GOT3 (cell line): Measurements from ENCODE around the gene CFAP300.

Experiments
- DNase-seq: peaks from one replicate; lab custom pipeline; 2025; ENCODE audit warnings: mixed read lengths; lab: John Stamatoyannopoulos, UW

CFAP300 gene

DNA sequence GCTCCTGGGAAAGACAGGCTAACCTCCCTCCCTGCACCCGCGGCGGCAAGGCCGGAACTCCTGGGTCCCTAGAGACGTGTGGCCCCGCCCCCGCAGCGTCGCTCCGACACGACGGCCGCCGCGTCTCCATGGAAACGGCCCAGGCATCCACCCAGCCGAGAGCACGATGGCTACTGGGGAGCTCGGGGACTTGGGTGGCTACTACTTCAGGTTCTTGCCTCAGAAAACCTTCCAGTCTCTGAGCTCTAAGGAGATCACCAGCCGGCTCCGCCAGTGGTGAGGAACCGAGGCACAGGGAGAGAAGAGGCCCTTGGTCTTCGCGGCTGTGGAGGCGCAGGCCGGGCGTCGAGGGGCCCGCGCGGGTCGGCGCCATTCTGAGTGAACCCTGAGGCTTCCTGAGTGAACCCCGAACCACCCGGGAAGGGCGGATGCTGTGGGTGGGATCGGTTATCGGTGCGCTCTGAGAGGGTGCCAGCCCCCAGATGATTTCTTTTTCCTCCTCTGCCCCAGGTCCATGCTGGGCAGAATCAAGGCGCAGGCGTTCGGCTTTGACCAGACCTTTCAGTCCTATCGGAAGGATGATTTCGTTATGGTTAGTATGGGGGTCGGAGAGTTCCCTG lies at the start of gene CFAP300:
Gene CFAP300 (plus strand): TSS at position 133 of the 620 bp plus-strand sequence. CDS start 34 bp downstream, at position 167.
- DNase-seq, result peak; percentile 17

DNA sequence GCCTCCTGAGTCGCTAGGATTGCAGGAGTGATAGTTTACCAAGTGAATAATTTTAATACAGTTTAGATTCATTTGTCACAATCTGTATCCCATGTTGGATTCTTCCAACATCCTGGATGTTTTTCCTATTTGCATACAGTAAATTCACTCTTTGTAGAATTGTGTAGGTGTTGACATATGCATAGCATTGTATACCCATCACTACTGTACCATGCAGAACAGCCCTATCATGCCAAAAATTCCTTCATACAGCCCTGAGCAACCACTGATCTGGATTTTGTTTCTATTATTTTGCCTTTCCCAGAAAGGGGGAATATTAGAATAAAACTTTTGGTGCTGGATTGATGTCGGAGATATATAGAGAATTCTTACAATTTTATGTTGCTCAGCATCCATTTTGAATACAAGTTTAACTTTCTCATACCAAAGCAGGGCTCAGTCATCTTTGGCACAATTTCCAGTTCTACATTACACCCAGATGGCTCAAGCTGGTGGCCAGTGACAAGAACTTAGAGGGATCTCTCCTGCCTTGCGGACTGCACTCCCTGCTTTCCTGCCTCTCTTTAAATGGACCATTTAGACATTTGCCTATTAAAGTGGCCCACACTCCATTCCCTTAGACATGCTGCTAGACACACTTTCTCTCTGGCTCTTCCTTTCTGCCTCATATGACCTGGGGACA lies 45.4 kb upstream of the CFAP300 start:
- no peak for DNase-seq

DNA sequence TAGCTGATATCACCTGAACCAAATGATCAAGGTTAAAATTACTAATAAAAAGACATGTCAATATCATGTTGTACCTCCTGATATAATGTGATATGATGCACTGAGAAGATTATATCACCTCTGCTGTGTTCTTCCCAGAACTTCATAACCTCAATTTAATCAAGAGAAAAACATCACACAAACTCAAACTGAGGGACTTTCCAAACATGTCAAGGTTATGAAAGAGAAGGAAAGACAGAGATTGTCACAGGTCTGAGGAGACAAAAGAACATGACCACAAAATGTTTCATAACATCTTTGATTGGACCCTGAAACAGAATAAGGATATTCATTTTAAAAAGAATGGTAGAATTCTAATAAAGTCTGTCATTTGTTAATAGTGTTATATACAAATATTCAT lies 43.0 kb upstream of the CFAP300 start:
- DNase-seq, result no peak

DNA sequence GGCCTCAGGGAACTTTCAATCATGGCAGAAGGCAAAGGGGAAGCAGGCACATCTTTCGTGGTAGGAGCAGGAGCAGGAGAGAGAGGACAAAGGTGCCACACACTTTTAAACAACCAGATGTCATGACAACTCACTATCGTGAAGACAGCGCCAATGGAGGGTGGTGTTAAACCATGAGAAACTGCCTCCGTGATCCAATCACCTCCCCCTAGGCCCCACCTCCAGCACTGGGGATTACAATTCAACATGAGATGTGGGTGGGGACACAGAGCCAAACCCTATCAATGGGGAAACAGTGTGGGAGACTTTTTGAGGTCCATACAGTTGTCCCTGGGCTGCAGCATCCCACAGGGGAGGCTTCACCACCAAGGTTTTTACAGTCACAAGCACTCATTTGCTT lies 41.9 kb upstream of the CFAP300 start:
- DNase-seq, result no peak

DNA sequence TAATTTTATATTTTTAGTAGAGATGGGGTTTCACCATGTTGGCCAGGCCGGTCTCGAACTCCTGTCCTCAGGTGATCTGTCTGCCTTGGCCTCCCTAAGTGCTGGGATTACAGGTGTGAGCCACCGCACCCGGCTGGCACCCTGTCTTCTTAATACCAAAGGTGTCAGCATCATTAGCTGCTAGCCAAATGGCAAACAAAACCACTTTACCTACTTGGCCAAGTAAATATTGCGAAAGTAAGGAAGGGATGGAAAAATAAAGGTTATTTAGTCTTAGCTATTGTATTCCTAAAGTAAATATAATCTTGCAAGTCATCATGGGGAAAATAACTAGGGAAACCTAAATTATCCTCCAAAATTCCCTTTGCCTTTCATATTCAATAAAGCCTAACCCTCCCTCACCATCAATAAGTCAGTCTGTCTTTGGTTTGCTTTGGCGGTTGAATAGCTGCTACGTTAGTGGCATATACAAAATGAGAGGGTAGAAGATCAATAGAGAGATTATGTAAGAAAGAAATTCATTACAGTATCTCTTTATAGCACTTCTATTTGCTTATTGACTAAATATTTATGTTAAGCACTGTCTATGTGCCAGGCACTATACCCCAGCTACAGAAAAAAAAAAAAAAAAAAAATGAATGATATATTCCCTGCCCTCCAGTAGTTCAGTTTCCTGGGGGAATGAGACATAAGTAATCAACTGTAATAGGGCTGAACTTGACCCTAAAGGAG lies 40.2 kb upstream of the CFAP300 start:
- no peak for DNase-seq

DNA sequence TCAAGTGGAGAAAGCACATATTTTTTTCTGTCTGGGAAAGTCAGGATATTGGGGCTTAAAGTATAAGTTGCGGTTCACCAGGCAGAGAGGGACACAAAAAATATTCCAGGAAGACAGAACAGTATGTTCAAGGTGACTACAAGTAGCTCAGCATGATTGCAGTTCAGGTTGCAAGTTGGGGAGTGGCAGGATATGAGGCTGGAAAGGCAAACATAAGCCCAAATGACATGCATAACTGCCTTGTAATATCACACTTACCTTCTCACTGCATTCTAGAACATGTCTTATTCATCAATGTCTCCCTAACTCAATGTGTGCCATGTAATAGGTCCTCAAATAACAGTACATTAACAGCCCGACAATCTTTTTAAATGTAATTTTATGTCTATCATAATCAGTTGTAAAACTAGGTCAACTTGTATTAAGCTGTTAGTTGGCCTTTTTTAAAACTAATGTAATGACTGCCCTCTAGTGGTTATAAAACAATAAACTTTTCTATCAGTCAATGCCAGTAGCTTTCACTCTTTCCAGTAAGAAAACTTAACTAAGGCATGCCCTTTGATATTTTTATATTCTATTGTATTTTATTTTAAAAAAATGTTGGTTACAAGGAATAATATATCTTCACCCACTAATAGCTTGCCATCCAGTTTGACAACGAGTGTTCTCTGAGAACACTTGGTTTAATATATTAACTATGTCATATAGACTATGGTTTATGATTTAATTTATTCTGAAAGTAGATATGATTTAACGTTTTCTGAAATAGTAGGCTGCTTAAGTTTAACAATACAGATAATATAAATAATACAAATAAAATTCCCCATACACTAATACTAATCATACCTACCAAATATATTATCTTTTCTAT lies 39.4 kb upstream of the CFAP300 start:
- DNase-seq, result no peak

DNA sequence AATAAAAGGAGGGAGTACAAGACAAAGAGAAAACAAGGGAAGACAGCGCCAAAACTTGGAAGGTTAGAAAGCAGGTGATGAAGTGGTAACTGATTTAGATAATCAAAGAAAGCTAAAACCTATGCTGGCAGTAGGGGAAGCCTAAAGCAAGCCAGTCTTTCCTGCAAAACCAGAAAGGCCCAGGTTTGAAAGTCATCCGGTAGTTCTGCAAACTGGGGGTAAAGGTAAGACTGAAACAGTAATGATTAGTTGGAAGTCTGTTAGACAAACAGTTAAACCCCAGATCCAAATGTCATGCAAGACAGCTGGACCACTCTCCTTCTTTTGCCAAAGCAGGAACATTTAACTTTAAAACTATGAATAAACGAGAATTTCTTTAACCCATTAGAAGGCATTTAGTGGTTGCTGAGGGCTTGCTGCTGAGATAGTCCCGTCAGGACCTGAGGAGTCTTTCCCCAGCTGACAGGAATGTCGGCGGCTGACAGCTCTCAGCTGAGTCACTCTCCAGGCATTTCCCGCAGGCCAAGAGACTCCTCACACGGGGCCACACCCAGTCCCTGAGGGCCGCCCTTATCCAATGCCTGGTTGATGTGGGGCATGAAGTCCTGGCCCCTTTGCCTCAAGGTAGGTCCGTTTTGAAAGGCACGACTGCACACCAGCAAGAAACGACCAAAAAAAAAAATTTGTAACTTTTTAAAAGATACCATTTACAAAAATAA lies 36.3 kb upstream of the CFAP300 start:
- peak; percentile 1 for DNase-seq

DNA sequence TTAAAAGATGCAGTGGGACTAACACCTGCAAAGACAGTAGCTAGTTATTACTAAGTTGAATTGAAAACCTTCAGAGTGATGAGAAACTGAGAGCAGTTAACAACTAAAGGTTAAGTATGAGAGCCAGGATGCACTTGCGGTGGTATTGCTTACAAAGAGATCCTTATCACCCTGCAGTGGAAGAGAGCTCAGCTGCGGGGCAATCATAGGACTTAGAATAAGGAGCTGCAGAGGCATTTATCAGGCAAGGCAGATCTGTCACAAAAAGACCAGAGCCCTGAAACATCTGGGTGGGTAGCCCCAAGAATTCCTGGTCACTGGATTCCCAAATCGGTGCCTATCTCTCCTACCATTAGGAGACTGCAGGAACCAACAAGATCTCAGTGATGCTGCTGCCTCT lies 34.3 kb upstream of the CFAP300 start:
- DNase-seq, result no peak

DNA sequence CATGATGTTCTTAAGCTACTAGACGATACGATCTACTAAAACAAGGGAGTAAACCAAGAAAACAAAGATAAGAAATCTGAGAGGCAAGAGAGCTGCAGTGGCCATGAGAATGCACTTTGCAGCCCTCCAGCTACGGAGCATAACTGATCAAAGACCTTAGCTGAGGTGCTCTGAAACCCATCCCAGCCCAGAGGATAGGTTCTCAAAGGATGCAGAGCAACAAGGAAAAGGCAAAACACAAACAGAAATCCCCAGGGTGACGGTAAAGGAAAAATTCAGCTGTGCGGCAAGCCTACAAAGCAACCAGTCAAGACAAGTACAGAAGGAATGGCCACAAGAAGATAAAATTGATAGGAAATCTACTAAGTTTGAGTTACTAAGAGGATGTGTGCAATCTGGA lies 32.5 kb upstream of the CFAP300 start:
- no peak for DNase-seq

DNA sequence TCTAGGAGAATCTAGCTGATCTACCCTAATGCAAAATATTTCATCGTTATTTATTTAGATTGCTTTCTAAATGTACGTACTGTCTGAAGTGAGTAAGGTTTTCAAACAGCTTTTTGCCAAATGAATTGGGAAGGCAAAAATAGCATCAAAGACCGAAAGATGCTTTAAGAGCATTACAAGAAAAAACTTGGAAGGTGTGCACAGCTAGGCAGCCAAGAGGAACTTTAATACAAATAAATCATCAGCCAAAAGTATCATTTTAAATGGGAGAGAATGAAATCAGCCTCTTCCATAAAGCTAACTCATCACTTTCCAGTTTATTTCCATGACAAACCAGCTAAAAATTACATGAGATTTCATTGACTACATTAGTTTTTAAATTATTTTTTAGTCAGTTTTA lies 30.2 kb upstream of the CFAP300 start:
- DNase-seq, result no peak

DNA sequence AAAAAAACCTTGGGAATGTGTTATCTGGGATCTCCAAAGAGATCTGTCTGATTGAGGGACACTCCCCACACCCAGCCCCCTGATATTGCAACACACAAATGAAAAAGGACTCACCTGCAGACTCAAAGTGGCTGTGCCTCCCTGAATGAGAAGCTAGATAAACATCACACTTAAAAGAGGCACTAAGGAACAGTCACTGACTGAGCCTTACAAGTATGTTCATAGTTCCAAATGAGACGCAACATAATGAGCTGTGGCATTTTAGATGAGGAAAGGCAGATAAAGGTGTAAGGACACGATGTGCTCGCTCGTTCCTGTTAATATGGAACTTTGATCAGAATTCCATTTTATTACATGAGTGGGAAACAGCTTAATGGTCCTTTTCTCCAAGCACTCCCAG lies 21.0 kb upstream of the CFAP300 start:
- DNase-seq, result no peak

DNA sequence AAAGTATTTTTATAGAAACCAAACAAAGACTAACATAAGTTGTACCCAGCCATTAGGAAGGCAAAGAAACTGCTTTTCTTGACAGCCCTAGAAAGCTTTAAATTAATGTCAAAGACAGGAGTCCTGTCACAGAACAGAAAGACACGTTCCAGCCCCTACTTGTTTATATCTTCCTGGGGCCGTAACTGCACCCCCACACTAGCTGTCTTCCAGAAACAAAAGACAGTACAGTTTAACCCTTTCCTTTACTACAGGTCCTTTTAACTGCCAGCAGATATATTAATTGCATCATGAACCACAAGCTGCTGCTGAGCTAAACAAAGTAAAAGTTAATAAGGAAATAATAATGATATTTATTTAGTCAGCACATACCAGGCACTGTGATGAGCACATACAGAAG lies 20.3 kb upstream of the CFAP300 start:
- DNase-seq, result no peak

DNA sequence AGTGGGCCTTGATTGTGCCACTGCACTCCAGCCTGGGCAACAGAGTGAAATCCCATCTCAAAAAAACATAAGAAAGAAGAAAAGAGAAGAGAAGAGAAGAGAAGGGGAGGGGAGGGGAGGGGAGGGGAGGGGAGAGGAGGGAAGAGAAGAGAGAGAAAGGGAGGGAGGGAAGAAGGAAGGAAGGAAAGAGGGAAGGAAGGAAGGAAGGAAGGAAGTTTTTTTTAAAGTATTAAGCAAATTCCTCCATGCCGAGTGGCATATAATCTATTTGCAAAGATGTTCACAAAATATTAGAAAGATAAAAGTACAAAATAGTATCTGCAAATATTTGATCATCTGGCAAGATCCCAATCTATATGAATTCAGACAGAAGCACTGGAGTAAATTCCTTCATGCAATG lies 10.5 kb upstream of the CFAP300 start:
- no peak for DNase-seq

DNA sequence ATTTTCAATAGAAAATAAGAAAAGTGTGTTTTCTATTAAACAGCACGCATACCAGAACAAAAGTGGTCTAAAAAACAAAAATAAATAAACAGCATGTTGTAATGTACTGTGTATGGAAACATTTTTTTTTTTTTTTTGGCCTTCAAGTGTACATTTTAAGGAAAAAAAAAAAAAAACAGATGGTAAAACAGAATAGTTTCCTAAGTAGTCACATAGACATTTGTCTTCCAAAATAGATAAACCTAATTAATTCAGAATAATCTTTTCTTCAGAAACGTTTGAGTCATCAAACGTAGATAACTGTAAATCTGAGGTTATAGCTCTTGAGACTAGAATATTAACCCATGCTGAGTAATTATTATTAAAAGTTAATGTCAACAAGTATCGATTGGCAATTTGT lies 396 bp upstream of the CFAP300 start:
- no peak for DNase-seq

DNA sequence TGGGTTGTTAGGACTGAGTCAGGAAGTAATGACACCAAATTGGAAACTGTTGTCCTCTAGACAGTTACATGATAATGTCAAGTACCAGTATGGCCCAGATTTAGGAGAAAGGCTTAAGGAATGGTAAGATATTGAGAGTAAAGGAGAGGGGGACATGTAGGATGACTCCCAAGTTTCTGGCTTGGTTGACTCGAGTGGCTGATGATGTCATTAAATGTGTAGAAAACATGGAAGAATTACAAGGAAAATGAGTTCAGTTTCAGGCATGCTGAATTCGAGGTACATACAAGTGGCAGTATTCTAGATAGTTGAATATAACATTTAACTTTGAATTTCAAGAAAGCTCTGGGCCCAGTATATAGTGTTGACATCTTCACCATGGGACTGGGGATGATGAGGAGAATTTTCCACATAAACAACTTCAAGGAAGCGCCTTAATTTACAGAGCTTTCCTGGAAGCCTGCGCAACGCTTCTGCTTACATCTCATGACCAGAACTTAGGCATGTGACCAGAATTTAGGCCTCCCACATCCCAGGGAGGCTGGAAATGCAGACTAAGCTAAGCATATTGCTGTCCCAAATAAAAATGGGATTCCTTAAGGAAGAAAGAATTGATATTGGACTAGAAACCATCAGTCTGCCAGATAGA lies 3.8 kb downstream of the CFAP300 start:
- DNase-seq, result no peak

DNA sequence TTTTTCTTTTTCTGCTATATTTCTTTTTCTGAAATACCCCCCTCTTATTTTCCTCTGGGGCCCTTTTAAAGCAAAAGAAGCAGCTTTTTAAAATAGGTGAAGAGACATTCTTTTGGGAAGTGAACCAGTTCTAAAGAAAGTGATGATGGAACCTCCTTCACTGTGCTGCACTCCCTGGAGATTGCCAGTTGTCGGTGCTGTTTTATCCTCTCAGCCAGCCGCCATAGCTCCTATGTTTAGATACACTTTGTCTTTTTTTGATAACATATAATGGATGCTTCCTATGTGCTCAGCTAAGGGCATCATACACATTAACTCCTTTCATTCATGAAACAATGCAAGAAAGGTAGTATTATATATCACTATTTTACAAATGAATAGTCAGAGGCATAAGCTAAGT lies 14.0 kb downstream of the CFAP300 start:
- DNase-seq, result no peak

DNA sequence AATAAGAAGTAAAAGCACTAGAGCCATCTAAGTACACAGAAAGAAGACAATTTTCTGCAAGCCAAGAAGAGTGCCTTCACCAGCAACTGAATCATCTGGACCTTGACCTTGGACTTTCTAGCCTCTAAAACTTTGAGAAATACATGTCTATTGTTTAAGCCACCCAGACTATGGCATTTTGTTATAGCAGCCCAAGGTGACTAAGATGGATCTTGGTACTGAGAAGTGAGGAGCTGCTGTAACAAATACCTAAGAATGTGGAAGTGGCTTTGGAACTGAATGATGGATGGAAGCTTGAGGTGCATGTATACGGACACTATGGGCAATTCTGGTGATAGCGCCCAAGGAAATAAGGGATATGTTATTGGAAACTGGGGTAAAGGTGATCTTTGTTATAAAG lies 14.9 kb downstream of the CFAP300 start:
- DNase-seq, result no peak

DNA sequence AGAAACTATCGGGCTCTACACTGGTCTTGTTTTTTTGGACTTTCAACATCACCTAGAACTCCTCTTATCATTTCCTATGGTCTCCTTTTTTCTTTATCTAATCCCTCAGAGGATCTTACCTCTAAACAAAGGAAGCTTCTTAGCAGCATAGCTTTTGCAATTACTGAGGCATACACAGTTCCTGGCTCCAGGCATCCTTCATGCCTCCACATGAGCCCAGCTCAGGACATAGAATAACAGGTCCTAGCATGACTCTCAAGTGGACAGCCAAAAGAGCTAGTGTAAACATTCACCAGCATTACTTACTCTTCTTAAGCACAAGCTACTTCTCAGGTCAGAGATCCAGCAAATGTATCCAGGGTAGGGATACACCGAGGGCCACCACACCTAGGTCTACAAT lies 17.1 kb downstream of the CFAP300 start:
- DNase-seq, result no peak

DNA sequence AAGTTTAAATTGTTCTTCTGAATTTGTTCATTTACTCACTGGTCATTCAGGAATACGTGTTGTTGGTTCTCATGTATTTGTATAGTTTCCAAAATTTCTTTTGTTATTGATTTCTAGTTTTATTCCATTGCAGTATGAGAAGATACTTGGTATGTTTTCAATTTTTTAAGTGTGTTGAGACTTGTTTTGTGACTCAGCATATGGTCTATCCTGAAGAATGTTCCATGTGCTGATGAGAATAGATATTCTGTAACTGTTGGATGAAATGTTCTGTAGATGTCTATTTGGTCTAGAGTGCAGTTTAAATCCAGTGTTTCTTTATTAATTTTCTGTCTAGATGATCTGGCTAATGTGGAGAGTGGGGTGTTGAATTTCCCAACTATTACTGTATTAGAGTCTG lies 23.5 kb downstream of the CFAP300 start:
- DNase-seq, result no peak

DNA sequence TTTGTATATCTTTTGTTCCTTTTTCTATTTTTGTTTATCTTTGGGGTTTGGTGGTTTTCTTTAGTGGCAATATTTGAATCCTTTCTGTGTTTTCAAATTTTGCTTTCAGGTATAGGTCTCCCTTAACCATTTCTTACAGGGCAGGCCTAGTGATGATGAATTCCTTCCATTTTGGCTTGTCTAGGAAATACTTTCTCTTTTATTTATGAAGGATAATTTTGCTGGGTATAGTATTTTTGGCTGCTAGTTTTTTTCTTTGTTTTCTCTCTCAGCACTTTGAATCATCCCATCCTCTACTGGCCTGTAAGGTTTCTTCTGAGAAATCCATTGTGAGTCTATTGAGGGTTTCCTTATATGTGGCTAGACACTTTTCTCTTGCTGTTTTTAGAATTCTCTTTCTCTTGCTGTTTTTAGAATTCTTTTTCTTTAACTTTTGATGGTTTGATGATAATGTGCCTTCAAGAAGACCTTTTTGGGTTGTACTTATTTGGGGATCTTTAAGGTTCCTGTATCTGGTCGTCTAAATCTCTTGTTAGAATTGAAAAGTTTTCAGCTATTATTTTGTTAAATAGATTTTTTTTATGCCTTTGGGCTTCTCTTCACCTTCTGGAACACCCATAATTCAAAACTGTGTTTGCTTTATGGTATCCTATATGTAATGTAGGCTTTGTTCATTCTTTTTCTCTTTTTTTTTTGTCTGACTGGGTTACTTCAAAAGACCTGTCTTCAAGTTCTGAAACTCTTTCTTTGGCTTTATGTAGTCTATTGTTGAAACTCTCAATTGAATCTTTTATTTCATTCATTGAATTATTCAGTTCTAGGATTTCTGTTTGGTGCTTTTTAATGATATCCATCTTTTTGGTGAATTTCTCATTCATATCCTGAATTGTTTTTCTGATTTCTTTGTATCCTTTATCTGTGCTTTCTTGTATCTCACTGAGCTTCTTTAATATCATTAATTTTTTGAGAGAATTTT lies 24.5 kb downstream of the CFAP300 start:
- DNase-seq, result no peak
